Measurements from ENCODE around the gene COX7A2.

COX7A2 gene

GRCh38 chr6:75243333-75244062 lies at the start of gene COX7A2:
Gene COX7A2, minus strand, starts transcription at chr6:75243801. Its CDS starts 67 bp downstream, at chr6:75243734.
- DNase-seq (ENCODE audit: insufficient read length, low spot score): peak; percentile 54
- peak; percentile 99 for FAIRE-seq

- DNase-seq (ENCODE audit: insufficient read length, low spot score) (no peak), FAIRE-seq (no peak)
Observed at GRCh38 chr6:75292555-75292954, 49.0 kb upstream of the COX7A2 start.

GRCh38 chr6:75291744-75292143 lies 48.1 kb upstream of the COX7A2 start:
- FAIRE-seq (no peak), DNase-seq (ENCODE audit: insufficient read length, low spot score) (no peak)

GRCh38 chr6:75291331-75291730 lies 47.7 kb upstream of the COX7A2 start:
- FAIRE-seq (no peak), DNase-seq (ENCODE audit: insufficient read length, low spot score) (no peak)

- FAIRE-seq (no peak), DNase-seq (ENCODE audit: insufficient read length, low spot score) (no peak)
Observed at GRCh38 chr6:75290136-75290945, 46.7 kb upstream of the COX7A2 start.

- FAIRE-seq: no peak
- no peak for DNase-seq (ENCODE audit: insufficient read length, low spot score)
Observed at GRCh38 chr6:75288023-75288422, 44.4 kb upstream of the COX7A2 start.

GRCh38 chr6:75287424-75287823 lies 43.8 kb upstream of the COX7A2 start:
- no peak for DNase-seq (ENCODE audit: insufficient read length, low spot score)
- peak; percentile 28 for FAIRE-seq

- no peak for DNase-seq (ENCODE audit: insufficient read length, low spot score)
- FAIRE-seq: peak; percentile 61
Observed at GRCh38 chr6:75286955-75287354, 43.4 kb upstream of the COX7A2 start.

GRCh38 chr6:75285283-75285639 lies 41.7 kb upstream of the COX7A2 start:
- no peak for DNase-seq (ENCODE audit: insufficient read length, low spot score)
- FAIRE-seq: no peak

- DNase-seq (ENCODE audit: insufficient read length, low spot score): peak; percentile 64
- FAIRE-seq: peak; percentile 100
Observed at GRCh38 chr6:75284632-75285282, 41.2 kb upstream of the COX7A2 start, which contains the start of gene TMEM30A. Gene TMEM30A, minus strand, starts transcription at chr6:75284792. Its CDS starts 154 bp downstream, at chr6:75284638.

GRCh38 chr6:75283907-75284631 lies 40.5 kb upstream of the COX7A2 start:
- peak; percentile 58 for FAIRE-seq

GRCh38 chr6:75282706-75283105 lies 39.1 kb upstream of the COX7A2 start:
- DNase-seq (ENCODE audit: insufficient read length, low spot score) (no peak), FAIRE-seq (peak; percentile 23)

More at GRCh38 chr6:75283907-75284631, 40.5 kb upstream of the COX7A2 start:
- no peak for DNase-seq (ENCODE audit: insufficient read length, low spot score)

GRCh38 chr6:75281653-75282052 lies 38.1 kb upstream of the COX7A2 start:
- FAIRE-seq (peak; percentile 73), DNase-seq (ENCODE audit: insufficient read length, low spot score) (no peak)

- FAIRE-seq (no peak), DNase-seq (ENCODE audit: insufficient read length, low spot score) (no peak)
Observed at GRCh38 chr6:75280131-75280855, 36.7 kb upstream of the COX7A2 start.

- FAIRE-seq (no peak), DNase-seq (ENCODE audit: insufficient read length, low spot score) (no peak)
Observed at GRCh38 chr6:75279418-75279817, 35.8 kb upstream of the COX7A2 start.

- peak; percentile 56 for FAIRE-seq
- DNase-seq (ENCODE audit: insufficient read length, low spot score): no peak
Observed at GRCh38 chr6:75278474-75279077, 35.0 kb upstream of the COX7A2 start.

- DNase-seq (ENCODE audit: insufficient read length, low spot score) (no peak), FAIRE-seq (no peak)
Observed at GRCh38 chr6:75275067-75275466, 31.5 kb upstream of the COX7A2 start.

- peak; percentile 54 for FAIRE-seq
- no peak for DNase-seq (ENCODE audit: insufficient read length, low spot score)
Observed at GRCh38 chr6:75273009-75273408, 29.4 kb upstream of the COX7A2 start.

GRCh38 chr6:75272145-75272840 lies 28.7 kb upstream of the COX7A2 start:
- FAIRE-seq (no peak), DNase-seq (ENCODE audit: insufficient read length, low spot score) (no peak)
